ENCODE results near the gene IMPG1.

- TF ChIP-seq CTCF (IDR thresholded peaks at IDR 0.05): no peak
- TF ChIP-seq POLR2A (IDR thresholded peaks at IDR 0.05): no peak
These were observed 145.9 kb downstream of the IMPG1 start for GRCh38 chr6:75926293-75927168.
